ENCODE results near the gene ORC2.
"Not testable (repeated sequence)": the region's sequence is repeated elsewhere in the genome, so short reads cannot be mapped to it uniquely, and the experiment has no call there.

Gene ORC2

DNA sequence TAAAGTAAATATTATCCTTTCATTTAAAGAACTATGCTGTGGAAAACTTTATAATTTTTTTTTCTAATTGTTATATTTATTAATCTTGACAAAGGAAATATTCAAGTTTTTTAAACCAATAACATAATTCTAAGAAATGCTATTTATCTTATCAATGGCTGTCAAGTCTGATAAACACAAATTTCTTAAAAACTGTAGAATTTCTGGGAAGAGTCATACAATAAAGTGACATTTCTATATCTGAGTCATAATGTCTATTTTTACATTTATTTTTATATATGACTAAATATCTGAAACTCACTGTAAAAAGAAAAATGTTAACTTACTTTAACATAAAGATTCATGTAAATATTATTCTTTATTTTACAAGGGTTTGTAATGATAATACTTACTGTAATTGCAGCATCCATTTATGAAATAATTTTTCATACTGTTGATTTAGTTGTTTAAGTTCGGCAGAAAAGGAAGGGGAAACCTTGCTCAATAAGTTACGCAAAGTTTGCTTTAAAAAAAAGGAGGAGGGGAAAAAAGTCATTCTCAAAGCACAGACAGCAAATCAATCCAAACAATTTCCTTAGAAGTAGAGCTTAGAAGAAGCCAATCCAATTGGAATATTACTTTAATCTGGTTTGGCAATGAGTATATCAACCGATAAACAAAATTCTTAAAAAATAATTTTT lies 32.4 kb downstream of the ORC2 start:
- no peak for DNase-seq

DNA sequence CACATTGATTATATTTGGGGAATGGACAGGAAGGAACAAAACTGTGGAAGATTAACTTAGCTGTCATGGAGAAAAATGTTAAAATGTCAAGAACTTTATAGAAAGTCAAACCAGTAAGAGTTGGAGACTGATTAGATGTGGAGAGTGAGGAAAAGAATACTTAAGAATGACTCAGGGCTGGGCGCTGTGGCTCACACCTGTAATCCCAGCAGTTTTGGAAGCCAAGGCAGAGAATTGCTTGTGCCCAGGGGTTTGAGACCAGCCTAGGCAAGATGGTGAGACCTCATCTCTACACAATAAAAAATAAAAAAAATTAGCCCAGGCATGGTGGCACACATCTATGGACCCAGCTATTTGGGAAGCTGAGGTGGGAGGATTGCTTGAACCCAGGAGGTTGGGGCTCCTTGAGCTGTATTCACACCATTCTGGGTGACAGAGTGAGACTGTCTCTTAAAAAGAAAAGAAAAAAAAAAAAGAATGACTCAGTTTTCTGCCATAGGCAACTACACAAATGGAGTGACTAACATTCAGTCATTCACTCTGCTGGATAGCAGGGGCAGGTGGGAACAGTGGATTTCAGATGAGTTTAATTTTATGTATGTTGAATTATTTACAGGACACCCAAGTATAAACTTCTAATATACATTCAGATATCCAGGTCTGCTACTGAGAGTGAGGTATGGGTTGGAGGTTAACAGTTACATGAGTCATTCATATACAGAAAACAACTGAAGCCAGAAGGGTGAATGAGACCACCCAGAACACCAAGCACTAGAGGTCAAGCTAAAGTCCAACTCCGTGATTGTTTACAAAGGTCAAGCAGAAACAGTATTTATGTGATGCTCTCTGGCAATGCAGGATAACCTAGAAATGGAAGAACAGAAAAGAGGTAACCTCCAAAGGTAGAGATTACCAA lies 33.9 kb downstream of the ORC2 start:
- no peak for DNase-seq

DNA sequence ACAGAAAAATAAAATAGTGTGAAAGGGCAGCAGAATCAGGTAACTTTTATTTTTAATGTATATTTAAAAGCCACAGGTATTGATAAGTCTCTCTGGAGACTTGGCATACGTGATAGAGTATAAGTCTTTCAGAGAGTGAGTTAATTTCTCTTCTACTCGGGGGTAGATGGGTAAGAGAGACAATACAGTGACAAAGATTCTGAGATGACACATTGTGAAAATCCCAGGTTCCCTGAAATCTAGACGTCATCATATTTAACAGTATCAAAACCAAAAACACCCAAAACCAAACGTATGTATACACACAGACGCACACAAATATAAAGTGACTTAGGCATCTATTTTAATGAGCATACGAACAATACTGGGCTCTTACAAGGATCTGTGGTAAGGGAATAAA lies 41.0 kb downstream of the ORC2 start:
- no peak for DNase-seq

DNA sequence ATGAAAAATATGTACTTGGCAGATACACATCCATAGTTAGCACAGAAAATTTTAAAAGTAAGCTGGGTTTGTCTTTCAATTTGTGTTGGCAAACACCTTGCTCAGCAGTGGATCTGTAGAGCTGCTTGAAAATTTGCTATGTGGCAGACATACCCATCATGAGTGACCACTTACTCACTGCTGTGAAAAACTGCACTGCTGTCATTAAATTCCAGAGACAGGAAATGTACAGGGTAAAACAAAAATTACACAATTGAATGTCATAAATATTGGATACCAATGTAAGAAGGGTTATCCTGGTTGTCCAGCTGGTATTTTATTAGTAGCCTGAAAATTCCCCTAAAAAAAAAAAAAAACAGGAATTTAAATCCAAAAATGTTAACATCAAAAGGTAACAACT lies 49.8 kb downstream of the ORC2 start:
- no peak for DNase-seq

DNA sequence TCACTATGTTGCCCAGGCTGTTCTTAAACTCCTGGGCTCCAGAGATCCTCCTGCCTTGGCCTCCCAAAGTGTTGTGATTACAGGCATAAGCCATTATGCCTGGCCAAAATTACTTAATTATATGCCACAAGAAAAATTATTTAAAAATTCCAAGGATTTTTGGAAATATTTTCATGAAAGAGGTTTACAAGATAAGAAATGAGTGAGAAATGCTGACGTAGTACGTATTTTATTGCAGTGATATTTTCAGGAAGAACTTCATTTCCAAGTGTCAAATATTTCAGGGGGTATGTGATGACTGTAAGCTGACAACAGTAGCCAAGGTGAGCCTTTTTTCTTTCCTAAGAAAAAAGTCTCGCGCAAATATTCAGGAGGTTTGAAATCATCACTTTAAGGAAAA lies 53.5 kb downstream of the ORC2 start:
- DNase-seq: no peak

DNA sequence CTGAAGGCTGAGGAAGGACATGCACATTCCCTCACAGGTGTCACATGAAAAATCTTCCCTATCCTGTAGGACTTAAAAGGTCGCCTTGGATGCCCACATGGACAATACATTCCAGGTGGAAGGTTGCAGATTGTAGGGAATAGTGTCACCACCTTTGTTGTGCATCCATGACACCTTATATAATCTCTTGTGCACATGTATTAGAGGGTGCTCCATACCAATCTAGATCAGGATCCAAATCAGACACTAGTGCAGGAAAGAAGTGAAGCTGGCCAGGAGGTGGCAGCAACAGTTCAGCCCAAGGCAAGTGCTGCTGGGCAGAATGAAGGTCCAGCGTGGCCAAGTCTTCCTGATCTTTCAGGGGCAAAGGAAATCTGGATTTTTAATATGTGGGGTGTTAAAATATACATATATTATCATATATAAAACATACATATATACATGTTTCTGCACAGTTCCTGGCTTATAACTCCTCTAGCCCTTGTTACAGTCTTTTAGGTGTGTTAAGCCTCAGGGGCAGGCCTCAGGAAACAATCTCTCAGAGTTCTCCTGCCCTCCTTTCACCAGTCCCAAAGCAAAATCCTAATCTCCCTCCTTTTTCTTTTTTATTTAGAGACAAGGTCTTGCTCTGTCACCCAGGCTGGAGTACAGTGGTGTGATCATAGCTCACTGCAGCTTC lies 57.7 kb downstream of the ORC2 start:
- DNase-seq: peak; percentile 80

DNA sequence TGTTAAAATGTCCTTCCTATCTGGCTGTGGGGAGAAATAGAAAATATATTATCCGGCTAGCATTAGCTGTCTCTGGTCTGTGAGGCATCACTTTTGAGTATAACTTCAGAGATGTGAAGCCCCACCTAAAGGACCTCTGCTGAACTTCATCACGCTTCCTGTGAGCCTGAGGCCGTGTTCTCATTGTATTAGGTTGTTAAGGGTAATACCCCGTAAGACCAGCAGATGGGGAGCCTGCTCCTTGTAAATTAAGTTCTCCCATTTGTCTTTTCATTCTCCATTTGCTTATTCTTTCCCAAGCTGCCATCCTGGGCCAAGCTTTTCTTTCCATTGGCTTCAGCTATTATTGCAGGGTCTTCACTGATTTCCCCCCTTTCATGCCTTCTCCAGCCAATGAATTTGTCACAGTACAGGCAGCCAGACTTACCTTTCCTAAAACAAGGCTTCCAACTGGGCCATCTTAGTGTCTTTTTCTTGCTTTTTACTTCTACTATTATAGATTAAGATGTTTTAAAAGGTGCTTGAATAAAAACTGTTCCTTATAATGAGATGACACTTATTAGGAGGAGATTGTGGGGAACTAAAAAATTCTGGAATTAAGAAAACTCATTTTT lies 61.9 kb downstream of the ORC2 start:
- DNase-seq: peak; percentile 84

DNA sequence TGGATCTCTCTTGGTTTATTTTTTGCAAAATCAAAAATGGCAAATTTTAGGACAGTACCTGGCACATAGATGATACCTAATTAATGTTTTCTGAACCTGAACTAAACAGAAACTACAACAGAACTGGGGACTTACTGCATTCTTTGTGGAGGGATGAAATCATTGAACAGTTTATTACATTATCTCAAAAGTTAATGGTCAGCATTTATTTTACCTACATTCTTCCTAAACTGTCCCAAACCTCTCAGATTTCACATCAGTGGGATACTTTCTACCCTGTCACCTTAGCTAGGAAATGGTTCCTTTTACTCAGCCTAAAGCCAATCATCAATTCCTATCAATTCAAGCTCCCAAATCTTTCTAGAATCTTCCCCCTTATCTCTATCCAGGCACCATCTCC lies 64.0 kb downstream of the ORC2 start:
- DNase-seq: no peak

DNA sequence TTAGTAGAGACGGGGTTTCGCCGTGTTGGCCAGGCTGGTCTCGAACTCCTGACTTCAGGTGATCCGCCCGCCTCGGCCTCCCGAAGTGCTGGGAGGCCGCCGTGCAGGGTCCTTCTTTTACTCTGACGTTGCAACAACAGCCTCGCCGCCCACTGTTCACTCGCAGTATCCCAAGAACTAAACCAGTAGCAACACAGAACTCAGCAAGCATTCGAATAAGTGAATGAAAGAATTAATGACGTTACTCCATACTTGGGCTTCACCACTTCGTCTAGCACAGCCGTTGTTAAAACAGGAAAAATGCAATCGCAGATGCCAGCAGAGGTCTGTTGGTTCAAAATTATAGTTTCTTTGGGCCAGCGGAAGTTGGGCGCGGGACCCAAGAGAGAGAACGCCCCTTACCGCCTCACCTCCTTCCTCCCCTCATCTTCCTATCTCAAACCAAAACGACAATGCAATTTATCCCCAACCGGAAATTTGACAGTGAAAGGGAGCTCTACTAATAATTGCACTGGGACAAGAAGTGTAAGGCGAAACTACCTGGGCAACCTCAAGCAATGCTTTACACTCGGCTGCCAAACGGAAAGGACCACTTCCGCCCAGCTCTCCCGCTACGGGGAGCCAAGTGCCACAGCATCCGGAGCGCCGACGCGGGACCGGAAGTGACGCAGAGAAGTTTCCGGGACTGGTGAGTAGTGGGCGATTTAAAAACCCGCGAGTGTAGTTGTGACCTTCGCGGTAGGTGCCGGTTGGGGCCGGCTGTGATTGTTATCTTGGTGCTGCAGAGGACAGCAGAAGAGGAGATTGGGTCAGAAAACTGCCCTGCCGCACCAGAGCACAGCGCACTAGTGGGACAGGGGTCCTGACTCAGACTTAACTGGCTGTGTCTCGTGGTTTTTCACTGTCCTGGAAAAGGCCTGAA lies 74.5 kb downstream of the ORC2 start, which contains the start of the genes NIF3L1 and PPIL3:
NIF3L1 (plus strand) TSS at position 668 of the 922 bp plus-strand sequence. CDS start 2,573 bp downstream, outside the sequence.
PPIL3 (minus strand) TSS at position 374 of the 922 bp plus-strand sequence. CDS start 1,462 bp downstream, outside the sequence.
- peak; percentile 91 for DNase-seq

DNA sequence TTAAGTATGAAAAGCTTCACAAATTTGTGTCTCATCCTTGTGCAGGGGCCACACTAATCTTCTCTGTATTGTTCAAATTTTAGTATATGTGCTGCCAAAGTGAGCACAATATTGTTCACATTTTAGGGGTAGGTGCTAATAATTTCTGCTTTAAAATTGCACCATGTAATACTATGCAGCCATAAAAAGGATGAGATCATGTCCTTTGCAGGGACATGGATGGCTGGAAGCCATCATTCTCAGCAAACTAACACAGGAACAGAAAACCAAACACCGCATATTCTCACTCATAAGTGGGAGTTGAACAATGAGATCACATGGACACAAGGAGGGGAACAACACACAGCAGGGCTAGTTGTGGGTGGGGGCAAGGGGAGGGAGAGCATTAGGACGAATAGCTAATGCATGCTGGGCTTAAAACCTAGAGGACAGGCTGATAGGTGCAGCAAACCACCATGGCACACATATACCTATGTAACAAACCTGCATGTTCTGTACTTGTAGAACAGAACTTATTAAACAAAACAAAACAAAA lies 81.7 kb downstream of the ORC2 start:
- not testable (repeated sequence) for DNase-seq

DNA sequence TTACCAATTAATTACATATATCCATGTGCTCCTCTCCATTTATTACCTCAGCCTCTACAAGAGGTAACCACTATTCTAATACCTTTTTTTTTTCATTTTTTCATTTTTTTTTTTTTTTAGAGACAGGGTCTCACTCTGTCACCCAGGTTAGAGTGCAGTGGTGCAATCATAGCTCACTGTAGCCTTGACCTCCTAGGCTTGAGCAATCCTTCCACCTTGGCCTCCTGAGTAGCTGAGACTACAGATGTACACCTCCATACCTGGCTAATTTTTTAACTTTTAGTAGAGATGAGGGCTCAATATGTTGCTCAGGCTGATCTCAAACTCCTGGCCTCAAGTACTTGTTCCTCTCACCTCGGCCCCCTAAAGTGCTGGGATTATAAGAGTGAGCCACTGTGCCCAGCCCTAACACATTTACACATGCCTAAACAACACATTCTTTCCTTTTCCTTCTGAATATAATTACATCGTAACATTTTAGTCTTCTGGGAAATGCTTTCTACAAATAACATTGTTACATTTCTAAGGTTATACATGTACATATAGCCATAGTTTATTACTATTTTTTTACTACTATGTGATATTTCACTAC lies 85.1 kb downstream of the ORC2 start:
- no peak for DNase-seq

DNA sequence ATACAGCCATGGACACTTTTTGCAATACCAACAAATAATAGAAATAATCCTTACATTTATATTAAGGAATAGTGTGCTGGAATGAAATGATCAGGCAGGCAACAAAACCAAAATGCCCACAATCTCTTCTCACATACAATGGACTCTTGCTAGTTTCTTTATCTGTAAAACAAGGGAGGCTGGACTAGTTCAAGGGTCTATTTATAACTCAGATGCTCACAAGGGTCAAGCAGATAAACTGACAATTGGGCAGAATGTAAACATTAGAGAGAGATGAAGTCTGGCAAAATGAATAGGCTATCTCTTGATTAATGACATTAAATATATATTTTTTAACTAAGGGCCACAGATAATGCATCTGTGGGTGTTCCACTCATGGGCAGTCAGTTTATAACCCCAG lies 86.0 kb downstream of the ORC2 start:
- DNase-seq: no peak

DNA sequence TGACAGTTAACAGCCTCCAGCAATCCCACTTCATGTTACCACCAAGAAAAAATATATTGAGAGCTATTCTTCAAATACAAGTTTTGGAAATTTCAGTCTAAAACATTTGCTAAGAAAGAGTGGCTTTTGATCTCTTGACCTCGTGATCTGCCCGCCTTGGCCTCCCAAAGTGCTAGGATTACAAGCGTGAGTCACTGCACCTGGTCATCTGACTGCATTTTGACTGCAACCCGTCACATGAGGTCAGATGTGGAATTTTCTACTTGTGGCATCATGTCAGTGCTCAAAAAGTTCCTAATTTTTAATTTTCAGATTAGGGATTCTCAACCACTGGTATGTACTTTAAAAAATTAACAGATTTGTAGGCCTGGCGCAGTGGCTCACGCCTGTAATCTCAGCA lies 89.9 kb downstream of the ORC2 start:
- no peak for DNase-seq

DNA sequence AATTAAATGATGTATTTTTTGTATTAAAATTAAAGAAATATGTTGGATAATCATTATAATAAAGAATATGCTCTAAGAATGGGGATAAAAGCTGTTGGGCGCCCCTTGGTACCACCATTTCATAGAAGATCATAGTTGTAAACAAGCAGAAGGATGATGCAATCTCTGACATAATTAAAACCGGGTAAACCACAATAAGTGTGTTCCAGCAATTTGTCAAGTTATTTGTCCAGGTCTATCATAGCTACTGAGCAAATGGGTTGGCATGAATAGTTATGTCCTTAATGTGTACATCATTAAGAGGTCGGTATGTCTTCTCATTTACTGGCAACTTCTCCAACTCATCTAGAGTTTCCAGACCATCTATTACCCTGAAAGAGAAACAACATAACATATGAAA lies 92.3 kb downstream of the ORC2 start:
- no peak for DNase-seq

DNA sequence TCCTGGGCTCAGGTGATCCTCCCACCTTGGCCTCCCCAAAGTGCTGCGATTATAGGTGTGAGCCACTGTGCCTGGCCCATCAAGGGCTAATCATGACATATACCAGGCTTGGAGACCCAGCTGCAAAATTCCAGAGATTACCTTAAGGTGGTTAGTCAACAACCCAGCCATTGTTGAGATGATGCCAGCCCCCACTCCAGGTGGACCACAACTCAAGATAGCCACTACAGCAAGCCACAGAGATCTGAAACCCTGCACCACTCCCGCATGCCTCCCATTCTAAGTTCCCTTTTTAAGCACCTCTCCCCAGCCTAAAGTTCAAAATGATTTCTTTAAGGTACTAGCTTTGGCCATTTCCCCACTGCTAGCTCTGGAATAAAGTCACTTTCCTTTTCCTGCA lies 94.4 kb downstream of the ORC2 start:
- no peak for DNase-seq

DNA sequence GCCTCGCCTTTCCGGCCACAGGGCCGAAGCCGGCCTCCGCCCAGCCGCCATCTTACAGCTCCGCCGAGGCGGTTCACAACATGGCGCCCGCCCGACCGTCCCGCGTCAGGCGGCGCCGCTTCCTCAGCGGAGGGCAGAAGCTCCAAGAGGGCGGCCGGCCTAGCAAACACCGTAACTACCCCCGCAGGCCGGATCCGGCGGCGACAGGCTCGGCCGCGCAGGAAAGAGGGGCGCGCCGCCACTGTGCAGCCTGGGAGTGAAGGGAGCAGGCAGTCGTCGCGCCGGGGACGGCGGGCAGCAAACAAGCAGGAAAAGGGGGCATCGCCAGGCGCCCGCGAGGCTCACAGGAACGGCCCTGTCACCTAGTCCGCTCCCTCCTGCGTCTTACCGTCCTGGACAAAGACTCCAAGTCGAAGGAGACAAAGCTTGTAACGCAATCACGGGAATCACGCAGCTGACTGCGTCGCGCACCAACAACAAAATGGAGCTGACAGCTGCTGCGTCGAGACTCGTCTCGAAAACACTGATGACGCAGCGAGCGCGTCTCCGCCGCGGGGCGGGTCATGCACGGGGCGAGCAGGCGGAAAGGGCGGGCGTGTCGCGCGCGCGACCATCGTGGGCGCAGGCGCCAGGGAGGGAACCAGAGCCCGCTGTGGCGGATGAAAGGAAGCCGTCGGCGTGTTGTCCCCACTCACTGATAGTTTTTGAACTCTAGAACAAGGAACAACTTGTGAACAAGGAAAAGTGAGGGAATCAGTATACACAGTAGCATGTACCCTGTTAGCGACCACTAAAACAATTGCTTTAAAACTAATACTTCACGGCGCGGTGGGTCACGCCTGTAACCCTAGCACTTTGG lies 99.1 kb downstream of the ORC2 start, which contains the start of gene CLK1:
CLK1 (minus strand) TSS at position 483 of the 859 bp plus-strand sequence. CDS start 2,796 bp downstream, outside the sequence.
- DNase-seq: peak; percentile 83

DNA sequence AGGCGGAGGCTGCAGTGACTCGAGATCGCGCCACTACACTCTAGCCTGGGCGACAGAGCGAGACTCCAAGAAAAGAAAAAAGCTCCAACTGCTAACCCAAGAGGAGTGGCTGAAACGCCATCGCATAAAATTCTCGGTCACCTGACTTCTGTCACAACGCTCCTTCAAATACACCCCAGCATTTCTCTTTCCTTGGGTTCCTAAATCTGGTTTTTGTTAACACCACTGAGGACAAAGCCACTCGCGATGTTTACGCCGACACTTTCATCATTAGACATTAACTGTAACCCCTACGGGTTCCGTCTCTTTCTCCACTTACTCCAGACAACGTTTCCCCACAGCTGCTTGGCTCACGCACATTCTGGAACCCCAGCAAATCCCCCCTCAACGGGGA lies 99.7 kb downstream of the ORC2 start:
- no peak for DNase-seq

DNA sequence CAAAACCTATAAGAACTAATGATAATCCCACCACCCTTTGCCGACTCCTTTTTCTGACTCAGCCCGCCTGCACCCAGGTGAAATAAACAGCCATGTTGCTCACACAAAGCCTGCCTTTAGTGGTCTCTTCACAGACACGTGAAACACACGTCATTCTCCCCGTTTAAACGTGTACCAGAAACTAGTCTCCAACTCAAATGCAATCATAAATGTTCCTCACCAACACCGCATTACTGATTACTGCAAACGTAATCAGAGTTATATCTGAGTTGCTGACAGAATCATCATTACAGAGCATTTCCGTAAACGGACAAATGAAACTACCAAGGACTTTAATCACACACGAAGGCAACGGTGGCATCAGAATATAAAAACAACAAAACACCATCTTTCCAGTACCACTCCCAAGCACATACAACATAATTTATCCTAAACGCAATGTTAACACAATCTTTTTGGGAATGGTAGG lies 100.9 kb downstream of the ORC2 start:
- peak; percentile 19 for DNase-seq

DNA sequence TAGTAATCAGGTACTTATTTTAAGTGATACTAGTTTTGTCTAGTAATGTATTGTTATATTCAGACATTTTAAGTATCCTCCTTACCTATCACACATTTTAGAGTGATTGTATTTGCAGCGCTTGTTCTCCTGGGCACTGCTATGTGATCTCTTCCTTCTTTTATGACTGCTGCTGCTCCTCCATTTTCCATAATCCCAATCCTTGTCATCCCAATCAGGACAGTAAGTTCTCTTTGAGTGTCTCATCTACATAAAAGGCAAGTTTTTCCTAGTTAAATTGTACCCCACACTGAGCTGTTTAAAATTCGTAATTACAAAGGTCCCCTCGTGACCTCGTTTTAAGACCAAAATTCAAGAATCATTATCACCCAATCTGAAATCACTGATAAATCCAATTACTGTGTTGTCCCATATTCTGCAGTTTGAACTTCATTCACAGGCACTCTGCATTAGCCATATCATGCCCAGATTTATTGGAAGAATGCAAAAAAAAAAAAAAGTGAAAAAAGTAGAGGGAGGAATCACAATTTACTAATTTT lies 101.8 kb downstream of the ORC2 start:
- no peak for DNase-seq
